H1 (cell line): ENCODE measurements around the gene FAM131C. TPM values are rescaled to one million over a fixed set of nuclear protein-coding genes. Genes with fewer than 3 reads are reported as not detected.

Source experiments
- CTCF ChIA-PET: fragments of 300-600 bp; sonication (Branson Sonifier 250); formaldehyde crosslinking; loops from one replicate; lab custom pipeline; 2021; ENCODE audit not compliant: partially characterized antibody; lab: Charles Lee
- POLR2A ChIA-PET: fragments of 300-600 bp; sonication (Branson Sonifier 250); formaldehyde crosslinking; loops from one replicate; lab custom pipeline; 2021; ENCODE audit warnings: inconsistent platforms; ENCODE audit not compliant: partially characterized antibody; lab: Charles Lee
- DNase-seq, 2 experiments: peaks; one replicate each; pipeline versions ENCODE4 v3.0.0 to v3.0.0-alpha.2; 2010 to 2022; ENCODE audit warnings: low spot score in 2 of 2, low read depth in 1 of 2, mixed read lengths in 1 of 2
- FAIRE-seq: peaks from 2 replicates; lab custom pipeline; 2011; peaks lifted over from hg19 to GRCh38; lab: Jason Lieb, UNC
- H2AFZ ChIP-seq: 2 replicates; pipeline ENCODE4 v1.8.1; 2012; ENCODE audit warnings: low read length, inconsistent platforms
- H2AK5ac ChIP-seq: 2 replicates; pipeline ENCODE4 v1.6.1; 2013; ENCODE audit warnings: low read depth, low read length
- H2BK120ac ChIP-seq: replicated peaks from 2 replicates; pipeline ENCODE3; 2013; ENCODE audit warnings: low read depth, low read length, inconsistent platforms
- H2BK12ac ChIP-seq: 2 replicates; pipeline ENCODE4 v1.6.1; 2013; ENCODE audit warnings: low read depth, low read length
- H2BK15ac ChIP-seq: 2 replicates; pipeline ENCODE4 v1.6.1; 2013; ENCODE audit warnings: low read length
- H2BK20ac ChIP-seq: 2 replicates; pipeline ENCODE4 v1.6.1; 2013; ENCODE audit warnings: low read length
- H2BK5ac ChIP-seq: 2 replicates; pipeline ENCODE4 v1.6.1; 2013; ENCODE audit warnings: low read depth, low read length
- H3K14ac ChIP-seq: 2 replicates; pipeline ENCODE4 v1.6.1; 2013; ENCODE audit warnings: inconsistent platforms; ENCODE audit not compliant: insufficient read length
- H3K18ac ChIP-seq: 2 replicates; pipeline ENCODE4 v1.6.1; 2013; ENCODE audit warnings: low read length; ENCODE audit errors: extremely low read depth
- H3K23ac ChIP-seq: 2 replicates; pipeline ENCODE4 v1.6.1; 2013; ENCODE audit warnings: inconsistent platforms; ENCODE audit not compliant: insufficient read length
- H3K23me2 ChIP-seq: 2 replicates; pipeline ENCODE4 v1.6.1; 2013; ENCODE audit warnings: low read depth, low read length
- H3K27ac ChIP-seq: 2 replicates; pipeline ENCODE4 v1.6.1; 2011; ENCODE audit warnings: low read depth, low read length, inconsistent platforms
- H3K27me3 ChIP-seq, 4 experiments: replicated peaks in 1 of 4; 1 replicate in 1 of 4; 2 replicates in 3 of 4; pipeline versions ENCODE4 v1.6.1 to v1.8.1; 2011 to 2013; ENCODE audit warnings: low read length in 3 of 4, mild to moderate bottlenecking in 3 of 4, inconsistent platforms in 2 of 4, mixed read lengths in 2 of 4, moderate library complexity in 1 of 4; ENCODE audit not compliant: control insufficient read depth in 3 of 4, insufficient read depth in 3 of 4; ENCODE audit errors: extremely low read depth in 1 of 4
- H3K36me3 ChIP-seq, 4 experiments: 2 replicates each; pipeline versions ENCODE4 v1.6.1 to v1.8.1; 2011 to 2013; ENCODE audit warnings: mild to moderate bottlenecking in 4 of 4, low read length in 3 of 4, moderate library complexity in 2 of 4, control low read depth in 1 of 4, inconsistent platforms in 1 of 4; ENCODE audit not compliant: insufficient read depth in 4 of 4, control insufficient read depth in 2 of 4
- H3K4ac ChIP-seq: replicated peaks from 2 replicates; pipeline ENCODE3; 2013; ENCODE audit warnings: low read length, low read depth, mixed read lengths, inconsistent platforms; ENCODE audit not compliant: insufficient read length
- H3K4me1 ChIP-seq, 4 experiments: replicated peaks in 1 of 4; 1 replicate in 1 of 4; 2 replicates in 3 of 4; pipeline versions ENCODE4 v1.6.1 to v1.8.1; 2011 to 2013; ENCODE audit warnings: low read length in 3 of 4, inconsistent platforms in 2 of 4, mixed read lengths in 1 of 4; ENCODE audit not compliant: insufficient read depth in 4 of 4, control insufficient read depth in 3 of 4
- H3K4me2 ChIP-seq, 2 experiments: 2 replicates each; pipeline versions ENCODE4 v1.6.1 to v1.8.1; 2011 to 2013; ENCODE audit warnings: low read depth in 2 of 2, low read length in 2 of 2, control low read depth in 1 of 2, inconsistent platforms in 1 of 2, mild to moderate bottlenecking in 1 of 2; ENCODE audit not compliant: insufficient read depth in 1 of 2
- H3K4me3 ChIP-seq, 4 experiments: fragments of 200-600, 300-600 bp in 1 of 4; sonication (generic), shearing (Covaris generic), sonication (Bioruptor Twin) in 1 of 4; 2 replicates each; pipeline versions ENCODE4 v1.5.1 to v1.8.1; 2011 to 2016; ENCODE audit warnings: low read length in 4 of 4, low read depth in 3 of 4, control low read depth in 2 of 4, inconsistent platforms in 2 of 4, mild to moderate bottlenecking in 2 of 4, mixed read lengths in 1 of 4, moderate library complexity in 1 of 4; ENCODE audit not compliant: insufficient read depth in 2 of 4; ENCODE audit errors: extremely low read depth in 1 of 4
- H3K56ac ChIP-seq: replicated peaks from 2 replicates; pipeline ENCODE3; 2013; ENCODE audit warnings: low read depth, mild to moderate bottlenecking, mixed read lengths, low read length, inconsistent platforms; ENCODE audit not compliant: insufficient read length
- H3K79me1 ChIP-seq: 2 replicates; pipeline ENCODE4 v1.6.1; 2013; ENCODE audit warnings: low read depth, low read length, control low read depth
- H3K79me2 ChIP-seq, 2 experiments: 2 replicates each; pipeline versions ENCODE4 v1.6.1 to v1.8.1; 2012 to 2013; ENCODE audit warnings: low read length in 2 of 2, mild to moderate bottlenecking in 2 of 2, inconsistent platforms in 1 of 2; ENCODE audit not compliant: insufficient read depth in 2 of 2, control insufficient read depth in 1 of 2
- H3K9ac ChIP-seq, 4 experiments: replicated peaks in 1 of 4; 1 replicate in 1 of 4; 2 replicates in 3 of 4; pipeline versions ENCODE4 v1.6.1 to v1.8.1; 2011 to 2013; ENCODE audit warnings: low read depth in 3 of 4, low read length in 3 of 4, control low read depth in 2 of 4, mild to moderate bottlenecking in 2 of 4, moderate library complexity in 2 of 4, inconsistent platforms in 1 of 4; ENCODE audit errors: extremely low read depth in 1 of 4
- H3K9me3 ChIP-seq, 2 experiments: 2 replicates each; pipeline versions ENCODE4 v1.6.1 to v1.8.1; 2012 to 2013; ENCODE audit warnings: mild to moderate bottlenecking in 2 of 2, moderate library complexity in 2 of 2, control low read depth in 1 of 2, inconsistent platforms in 1 of 2, low read depth in 1 of 2, low read length in 1 of 2, mixed read lengths in 1 of 2; ENCODE audit not compliant: insufficient read depth in 2 of 2
- H4K20me1 ChIP-seq, 2 experiments: replicated peaks in 1 of 2; 2 replicates each; pipeline versions ENCODE3 to v1.8.1; 2011 to 2013; ENCODE audit warnings: inconsistent platforms in 2 of 2, low read length in 2 of 2, mild to moderate bottlenecking in 1 of 2; ENCODE audit not compliant: insufficient read depth in 2 of 2, control insufficient read depth in 1 of 2
- H4K5ac ChIP-seq: 2 replicates; pipeline ENCODE4 v1.6.1; 2013; ENCODE audit warnings: low read length, low read depth, mixed read lengths, inconsistent platforms; ENCODE audit not compliant: insufficient read length
- H4K8ac ChIP-seq: 2 replicates; pipeline ENCODE4 v1.8.0; 2013; ENCODE audit warnings: mild to moderate bottlenecking, moderate library complexity, low read length, inconsistent platforms; ENCODE audit not compliant: insufficient read depth; ENCODE audit errors: extremely low read depth
- H4K91ac ChIP-seq: replicated peaks from 2 replicates; pipeline ENCODE3; 2013; ENCODE audit warnings: low read length, mixed read lengths, inconsistent platforms; ENCODE audit not compliant: insufficient read length
- ASH2L ChIP-seq: fragments of 200-600, 300-600 bp; sonication (generic); IDR thresholded peaks from one replicate; pipeline ENCODE4 v1.7.1; 2017; ENCODE audit warnings: low read length
- BACH1 ChIP-seq: IDR thresholded peaks from 2 replicates; pipeline ENCODE4 v1.6.1; 2012; ENCODE audit warnings: low read length, improper control_type of control experiment
- CTBP2 ChIP-seq: IDR thresholded peaks from 2 replicates; pipeline ENCODE4 v1.7.0; 2011; ENCODE audit warnings: borderline replicate concordance, mild to moderate bottlenecking, moderate library complexity, mixed read lengths, low read length; ENCODE audit not compliant: insufficient read depth, insufficient read length
- E2F6 ChIP-seq: IDR thresholded peaks from 2 replicates; pipeline ENCODE4 v1.6.1; 2012; ENCODE audit warnings: inconsistent platforms
- HDAC6 ChIP-seq: IDR thresholded peaks from one replicate; pipeline ENCODE4 v1.7.1; 2012; ENCODE audit warnings: low read depth, mild to moderate bottlenecking, inconsistent platforms, low read length, moderate library complexity
- KDM4A ChIP-seq: IDR thresholded peaks from one replicate; pipeline ENCODE4 v1.7.1; 2012; ENCODE audit warnings: low read depth, mild to moderate bottlenecking, moderate library complexity, low read length, inconsistent platforms; ENCODE audit not compliant: severe bottlenecking
- MAFK ChIP-seq: IDR thresholded peaks from 2 replicates; pipeline ENCODE4 v1.6.1; 2012; ENCODE audit warnings: low read depth, mild to moderate bottlenecking, improper control_type of control experiment, low read length
- NANOG ChIP-seq: IDR thresholded peaks from 2 replicates; pipeline ENCODE4 v1.6.1; 2011; ENCODE audit warnings: low read length, low read depth, mild to moderate bottlenecking, inconsistent platforms; ENCODE audit not compliant: insufficient read depth, poor library complexity, severe bottlenecking
- SP2 ChIP-seq: IDR thresholded peaks from 2 replicates; pipeline ENCODE4 v1.6.1; 2012; ENCODE audit warnings: mild to moderate bottlenecking, low read length, inconsistent platforms
- SP4 ChIP-seq: IDR thresholded peaks from 2 replicates; pipeline ENCODE4 v1.6.1; 2012; ENCODE audit warnings: low read length, inconsistent platforms
- SRF ChIP-seq: IDR thresholded peaks from 2 replicates; pipeline ENCODE4 v1.6.1; 2011; ENCODE audit warnings: mild to moderate bottlenecking, low read depth, low read length, moderate library complexity
- TAF7 ChIP-seq: optimal IDR thresholded peaks from 2 replicates; pipeline ENCODE3; 2011; ENCODE audit warnings: low read depth, mild to moderate bottlenecking, inconsistent platforms, low read length, moderate library complexity, borderline replicate concordance
- TBP ChIP-seq: IDR thresholded peaks from 2 replicates; pipeline ENCODE4 v1.6.1; 2011; ENCODE audit warnings: low read depth, low read length, improper control_type of control experiment
- TCF12 ChIP-seq: IDR thresholded peaks from 2 replicates; pipeline ENCODE4 v1.6.1; 2011; ENCODE audit warnings: low read depth, mild to moderate bottlenecking, low read length
- WGBS, 2 experiments: shearing (Covaris generic) in 1 of 2; methylation state at CpG; one replicate each; pipeline versions ENCODE4 v1.1.6 to v1.1.7; 2013 to 2015; ENCODE audit warnings: low lambda C conversion rate in 2 of 2, mixed read lengths in 2 of 2, inconsistent platforms in 1 of 2, low coverage in 1 of 2, missing lambda C conversion rate in 1 of 2; ENCODE audit not compliant: insufficient replicate concordance in 2 of 2, insufficient coverage in 1 of 2, insufficient read length in 1 of 2; ENCODE audit errors: extremely low coverage in 1 of 2, missing lambda C conversion rate in 1 of 2; 5-methylcytosine and 5-hydroxymethylcytosine counted together
- polyA plus RNA-seq, 7 experiments: library from polyadenylated mRNA; depleted of rRNA in 3 of 7; stranded (reverse) in 5 of 7; unstranded in 2 of 7; fragments of >200 nt in 5 of 7; fragments of 200-250 nt in 2 of 7; gene quantifications; 1 replicate in 5 of 7; 2 replicates in 1 of 7; 4 replicates in 1 of 7; pipeline versions ENCODE4 v1.2.1 to v1.2.3, GENCODE V29; 2011 to 2013; ENCODE audit warnings: missing spikeins in 2 of 7, mixed read lengths in 2 of 7
- total RNA-seq: library from RNA; stranded (reverse); fragmentation: NEBNext Ultra II Directional; extraction: Animal tissue kit (Norgen Biotek cat#: 25700); gene quantifications from 2 replicates; pipeline ENCODE4 v1.2.1, GENCODE V29; 2021

The FAM131C gene
- total and polyA plus RNA-seq, 2 of the 8 experiments (the other 6 are each of a cell fraction or from before 2014, with no cell fraction given) = 0.73 to 0.78 TPM

- Histone ChIP-seq H2BK5ac (no peak overlapping the region), H2BK120ac (no peak overlapping the region), H3K4me1 (peaks cover 0 to 22% (median 5%) of the 10 kb centered on the region in 4 experiments; a peak in 6 of 7 replicates), H3K4me2 (no peak overlapping the region), H2BK15ac (no peak overlapping the region), H3K27ac (no peak overlapping the region), H3K9ac (no peak overlapping the region), H3K14ac (no peak overlapping the region), H2AK5ac (no peak overlapping the region), H4K20me1 (no peaks in the 10 kb centered on the region), H3K27me3 (peaks cover 0 to 6% (median 0%) of the 10 kb centered on the region in 4 experiments; a peak in 1 of 7 replicates), H3K4ac (no peak overlapping the region), H3K79me2 (no peaks in the 10 kb centered on the region), H3K4me3 (no peak overlapping the region), H3K23ac (no peak overlapping the region), H2AFZ (no peak overlapping the region), H3K56ac (no peak overlapping the region), H4K5ac (no peak overlapping the region), H4K8ac (no peak overlapping the region), H2BK12ac (no peak overlapping the region), H3K18ac (no peak overlapping the region), H3K36me3 (no peaks in the 10 kb centered on the region), H2BK20ac (no peak overlapping the region), H4K91ac (no peak overlapping the region), H3K9me3 (no peaks in the 10 kb centered on the region), H3K23me2 (peaks cover 4% of the 10 kb centered on the region), H3K79me1 (no peaks in the 10 kb centered on the region)
- no peak for DNase-seq
- ChIA-PET POLR2A (interaction anchor here (0.7 to 0.9 kb wide), 2 partner anchors 10 to 11 kb away, joined by 3 to 4 read pairs; no protein-coding TSS in a partner anchor), CTCF (interaction anchor here (0.5 to 5.6 kb wide), 11 partner anchors 9 to 147 kb away, joined by 3 to 41 read pairs (median 5); partner anchors contain the start of gene FAM131C)
- no peak for TF ChIP-seq NANOG
- no peak for TF ChIP-seq HDAC6
- TF ChIP-seq SP2 = no peak
- no peak for TF ChIP-seq CTBP2
- TF ChIP-seq TAF7 = no peak
- no peak for TF ChIP-seq KDM4A
- TF ChIP-seq BACH1 = no peak
- no peak for TF ChIP-seq TCF12
- no peak for TF ChIP-seq MAFK
- no peak for TF ChIP-seq ASH2L
- no peak for TF ChIP-seq TBP
- no peak for TF ChIP-seq SRF
- no peak for TF ChIP-seq E2F6
- no peak for TF ChIP-seq SP4
- WGBS, 2 experiments = 77% methylated on average over 7 of the region's 7 CpGs; no CpG with 5 or more reads in 1 of the 2 experiments
- no peak for FAIRE-seq
Observed at GRCh38 chr1:16046842-16047241, 26.6 kb downstream of the FAM131C start.
